Activated T-cell treated with anti-CD3 and anti-CD28 coated beads, Interleukin-2, amount 50 U/mL, for 72 hours (primary cell): Measurements from ENCODE around the gene NDUFB2. TPM values are rescaled to one million over a fixed set of nuclear protein-coding genes. Genes with fewer than 3 reads are reported as not detected.

Source experiments
- ATAC-seq, 2 donors: fragments of 150-1000 bp; cut with Tn5 transposase; replicated peaks in 1 of 2; 2 replicates each; pipeline ENCODE4 v1.10.0; 2021; ENCODE audit warnings: moderate library complexity in 2 of 2, mild to moderate bottlenecking in 1 of 2
- DNase-seq, 2 donors: peaks; one replicate each; pipeline ENCODE4 v3.0.0; 2021 to 2022; ENCODE audit warnings: mixed read lengths in 1 of 2
- H3K27ac Mint-ChIP-seq: one replicate; pipeline ENCODE4 v1.8.0; 2022; ENCODE audit warnings: mild to moderate bottlenecking, moderate library complexity, mixed read lengths
- H3K27me3 Mint-ChIP-seq: one replicate; pipeline ENCODE4 v1.8.0; 2022; ENCODE audit warnings: low read depth, mixed read lengths
- H3K36me3 Mint-ChIP-seq, 2 donors: one replicate each; pipeline ENCODE4 v1.8.0; 2022; ENCODE audit warnings: mixed read lengths in 2 of 2, mild to moderate bottlenecking in 1 of 2; ENCODE audit not compliant: insufficient read depth in 2 of 2
- H3K4me1 Mint-ChIP-seq: one replicate; pipeline ENCODE4 v1.8.0; 2022; ENCODE audit warnings: low read depth, mixed read lengths
- H3K4me3 Mint-ChIP-seq, 2 donors: one replicate each; pipeline ENCODE4 v1.8.0; 2022; ENCODE audit warnings: mild to moderate bottlenecking in 2 of 2, mixed read lengths in 2 of 2, moderate library complexity in 2 of 2
- H3K9me3 Mint-ChIP-seq, 2 donors: one replicate each; pipeline ENCODE4 v1.8.0; 2022; ENCODE audit warnings: mixed read lengths in 2 of 2
- total RNA-seq, 2 donors: library from RNA; stranded (reverse); gene quantifications; one replicate each; pipeline ENCODE4 v1.2.3, GENCODE V29; 2022

NDUFB2 gene
- 10 to 100 TPM; 78.0 to 94.1 TPM for total RNA-seq

DNA sequence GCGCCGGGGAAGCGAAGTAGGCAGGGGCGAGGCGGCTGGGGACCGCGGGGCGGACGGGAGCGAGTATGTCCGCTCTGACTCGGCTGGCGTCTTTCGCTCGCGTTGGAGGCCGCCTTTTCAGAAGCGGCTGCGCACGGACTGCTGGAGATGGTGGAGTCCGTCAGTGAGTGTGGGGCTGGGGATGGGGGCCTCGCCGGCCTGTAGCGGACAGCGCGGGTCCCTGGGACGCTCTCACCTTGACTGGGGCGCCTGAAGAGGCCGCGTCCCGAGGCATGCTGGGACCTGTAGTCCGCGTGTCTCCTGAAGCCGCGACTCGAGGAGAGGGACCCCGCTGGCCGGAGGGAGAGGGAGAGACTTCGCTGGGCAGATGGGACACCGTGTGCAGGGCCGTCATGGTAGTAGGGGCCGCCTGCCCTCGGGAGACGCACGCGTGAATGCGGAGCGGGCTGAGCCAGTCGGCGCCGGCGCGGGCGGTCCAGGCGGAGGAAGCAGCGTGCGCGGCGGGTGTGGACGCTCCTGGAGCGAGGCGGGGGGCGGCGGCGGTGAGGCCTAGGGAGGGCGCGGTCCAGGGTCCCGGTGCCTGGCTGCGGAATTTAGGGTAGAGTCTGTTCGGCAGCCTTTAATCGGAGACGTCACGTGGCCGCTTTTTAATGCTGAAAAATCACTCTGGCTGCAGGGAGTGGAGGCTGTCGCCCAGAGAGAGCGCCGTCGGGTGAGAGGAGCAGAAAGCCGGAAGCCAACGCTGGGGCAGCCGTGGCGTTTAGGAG, at the start of gene NDUFB2:
TSS of gene NDUFB2 (plus strand) at position 29 of the 767 bp plus-strand sequence. CDS start at position 66, 37 bp downstream.
- ATAC-seq (peak; percentile 91), DNase-seq (peak; percentile 79 to 93)
- H3K36me3 Mint-ChIP-seq: peaks cover 0 to 4% of the 10 kb centered on the region in 2 donors
- H3K9me3 Mint-ChIP-seq: no peaks in the 10 kb centered on the region
- H3K27me3 Mint-ChIP-seq: no peaks in the 10 kb centered on the region
- H3K4me1 Mint-ChIP-seq: peaks cover 47% of the 10 kb centered on the region
- H3K4me3 Mint-ChIP-seq: peak within 1 kb of the TSS; percentile 86 to 87
- H3K27ac Mint-ChIP-seq: peak within 1 kb of the TSS; percentile 83

DNA sequence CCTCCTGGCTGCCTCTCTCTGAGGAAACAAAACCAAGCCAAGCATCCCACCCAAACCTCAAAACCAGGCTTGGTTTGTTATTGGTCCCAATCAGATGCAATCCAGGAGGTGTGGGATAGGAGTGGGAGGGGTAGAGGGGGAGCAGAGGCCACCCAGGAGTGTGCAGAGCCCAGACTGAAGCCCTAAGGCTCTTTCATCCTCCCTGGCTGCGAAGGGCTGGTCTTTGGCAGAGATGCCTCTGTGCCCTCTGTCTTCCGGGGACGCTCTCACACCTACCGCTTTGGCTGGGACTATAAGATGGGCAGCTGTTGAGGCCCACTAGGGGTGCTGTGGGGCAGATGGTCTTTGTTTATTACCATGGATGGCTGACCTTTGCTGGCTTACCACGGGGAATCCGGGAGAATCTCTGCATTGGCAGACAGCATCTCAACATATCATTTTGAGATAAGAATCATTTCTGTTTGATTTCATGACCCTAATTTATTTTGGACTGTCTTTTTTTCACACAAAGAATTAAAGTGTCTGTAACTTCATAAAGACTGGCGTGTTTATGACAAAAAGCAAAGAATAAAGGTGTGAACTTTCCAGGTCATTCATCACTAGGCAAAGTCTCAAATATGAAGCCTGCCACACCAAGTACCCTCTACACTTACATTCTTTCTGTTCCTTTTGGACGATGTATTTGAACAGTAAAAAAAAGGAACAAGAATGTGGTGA, 49.4 kb upstream of the NDUFB2 start:
- Mint-ChIP-seq H3K9me3 (no peaks in the 10 kb centered on the region), H3K4me3 (no peak overlapping the region), H3K36me3 (no peaks in the 10 kb centered on the region)

DNA sequence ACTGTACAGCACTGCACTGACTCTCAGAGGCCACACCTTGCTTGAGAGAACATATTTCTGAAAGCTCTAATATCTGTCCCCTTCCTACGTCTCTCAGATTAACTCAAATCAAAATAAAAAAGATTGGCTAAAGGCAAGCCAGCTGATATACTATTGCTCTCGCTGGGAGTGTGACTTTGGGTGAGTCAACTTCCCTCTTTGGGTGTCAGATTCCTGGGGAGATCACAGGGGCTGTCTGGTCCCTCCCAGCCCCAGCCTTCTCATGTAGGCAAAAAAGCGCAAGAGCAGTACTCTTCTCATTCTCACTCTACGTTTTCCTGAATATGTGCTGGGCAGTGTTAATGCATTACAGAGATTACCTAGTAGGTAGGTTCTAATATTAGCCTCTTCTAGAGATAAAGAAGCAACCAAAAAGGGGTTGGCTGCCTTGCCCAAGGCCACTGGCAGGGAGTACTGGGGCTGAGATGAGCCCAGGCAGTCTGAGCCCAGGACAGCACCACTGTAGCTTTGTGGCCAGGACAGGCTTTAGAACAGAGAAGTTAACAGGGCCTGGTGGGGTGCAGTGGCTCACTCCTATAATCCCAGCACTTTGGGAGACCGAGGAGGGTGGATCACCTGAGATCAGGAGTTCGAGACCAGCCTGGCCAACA, 46.8 kb upstream of the NDUFB2 start:
- no peaks in the 10 kb centered on the region for H3K36me3 Mint-ChIP-seq
- H3K27ac Mint-ChIP-seq: no peak overlapping the region
- DNase-seq (no peak), ATAC-seq (no peak)
- H3K4me1 Mint-ChIP-seq: peaks cover 12% of the 10 kb centered on the region
- H3K9me3 Mint-ChIP-seq: no peaks in the 10 kb centered on the region
- peaks cover 6% of the 10 kb centered on the region for H3K27me3 Mint-ChIP-seq
- no peak overlapping the region for H3K4me3 Mint-ChIP-seq

More for the DNA sequence above, 49.4 kb upstream of the NDUFB2 start:
- no peak overlapping the region for H3K27ac Mint-ChIP-seq
- H3K4me1 Mint-ChIP-seq: peaks cover 7% of the 10 kb centered on the region
- ATAC-seq (peak; percentile 88 to 91), DNase-seq (peak; percentile 42 to 44)
- H3K27me3 Mint-ChIP-seq: peaks cover 15% of the 10 kb centered on the region

DNA sequence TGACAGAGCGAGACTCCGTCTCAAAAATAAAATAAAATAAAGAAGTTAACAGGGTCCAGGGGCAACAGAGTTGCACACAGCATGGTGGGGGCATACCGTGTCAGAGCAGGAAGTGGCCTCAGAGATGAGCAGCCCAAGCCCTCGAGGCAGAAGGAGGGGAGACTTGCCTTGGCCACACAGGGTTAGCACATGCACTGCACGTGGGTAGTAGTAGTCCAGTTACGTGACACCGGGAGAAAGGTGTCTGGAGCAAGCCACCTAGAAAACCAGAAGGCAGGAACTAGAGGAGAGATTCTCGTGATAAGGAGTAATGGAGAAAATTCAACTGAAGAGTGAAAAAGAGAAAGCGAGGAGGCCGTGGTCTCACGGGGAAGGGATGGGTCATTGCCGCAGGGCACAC, 46.1 kb upstream of the NDUFB2 start:
- ATAC-seq (no peak), DNase-seq (no peak)
- Mint-ChIP-seq H3K27ac (no peak overlapping the region), H3K27me3 (peaks cover 6% of the 10 kb centered on the region), H3K4me3 (no peak overlapping the region), H3K36me3 (no peaks in the 10 kb centered on the region), H3K4me1 (peaks cover 12% of the 10 kb centered on the region), H3K9me3 (no peaks in the 10 kb centered on the region)

DNA sequence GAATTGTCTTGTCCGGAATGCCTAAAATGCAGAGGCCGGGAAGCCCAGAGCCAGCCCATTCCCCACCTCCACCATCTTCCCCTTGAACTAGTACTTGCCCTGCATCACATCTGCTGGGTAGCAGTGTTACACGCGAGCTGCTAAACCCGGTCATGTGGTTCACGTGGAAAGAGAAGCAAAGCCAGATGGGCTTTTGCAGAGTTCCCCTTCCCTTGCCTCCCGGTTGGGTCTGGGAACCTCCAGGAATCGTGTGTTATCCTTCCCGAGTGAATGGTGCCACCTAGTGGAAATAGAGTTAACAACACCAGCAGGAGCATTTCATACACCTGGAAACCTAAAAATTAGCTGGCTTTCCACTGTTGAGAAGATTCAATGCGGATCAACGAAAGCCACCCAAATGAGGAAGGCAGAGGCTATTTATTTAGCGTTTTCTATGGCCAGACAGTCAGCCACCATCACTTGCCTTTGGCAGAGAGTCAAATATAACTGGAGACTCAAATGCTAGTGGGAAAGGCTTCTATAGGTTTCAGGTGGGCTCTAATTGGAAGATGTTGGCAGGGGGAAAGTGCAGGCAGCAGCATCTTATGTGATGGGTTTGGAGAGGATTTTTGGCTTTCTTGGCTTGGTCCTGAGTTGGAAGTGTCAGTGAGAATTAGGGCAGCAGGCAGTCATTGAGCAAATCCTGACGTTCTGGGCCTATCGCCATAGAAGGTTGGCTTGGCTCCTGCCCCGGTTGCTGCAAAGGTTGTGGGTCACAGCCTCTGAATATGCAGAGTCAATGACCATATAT, 43.0 kb upstream of the NDUFB2 start:
- no peaks in the 10 kb centered on the region for H3K36me3 Mint-ChIP-seq
- H3K27ac Mint-ChIP-seq: no peak overlapping the region
- peaks cover 22% of the 10 kb centered on the region for H3K4me1 Mint-ChIP-seq
- ATAC-seq (peak in 1 of 2 donors; percentile 35), DNase-seq (peak in 1 of 2 donors; percentile 35)
- no peak overlapping the region for H3K4me3 Mint-ChIP-seq
- no peaks in the 10 kb centered on the region for H3K9me3 Mint-ChIP-seq
- H3K27me3 Mint-ChIP-seq: peaks cover 7% of the 10 kb centered on the region

DNA sequence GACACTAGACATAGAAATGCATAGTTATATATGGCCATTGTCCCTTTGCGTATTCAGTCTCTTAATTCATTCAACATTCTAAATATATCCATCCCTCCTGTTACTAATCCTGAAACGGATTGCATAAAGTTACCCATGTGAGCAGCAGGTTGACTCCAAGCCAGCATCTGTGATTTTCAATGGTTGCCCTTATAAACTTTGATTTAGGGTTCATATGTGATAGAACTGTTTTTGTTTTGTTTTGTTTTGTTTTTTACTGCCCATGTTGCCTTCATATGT, 42.5 kb upstream of the NDUFB2 start:
- H3K9me3 Mint-ChIP-seq: no peaks in the 10 kb centered on the region
- peaks cover 7% of the 10 kb centered on the region for H3K27me3 Mint-ChIP-seq
- no peak overlapping the region for H3K27ac Mint-ChIP-seq
- ATAC-seq (no peak), DNase-seq (no peak)
- H3K4me3 Mint-ChIP-seq: no peak overlapping the region
- H3K36me3 Mint-ChIP-seq: no peaks in the 10 kb centered on the region
- H3K4me1 Mint-ChIP-seq: peaks cover 22% of the 10 kb centered on the region

DNA sequence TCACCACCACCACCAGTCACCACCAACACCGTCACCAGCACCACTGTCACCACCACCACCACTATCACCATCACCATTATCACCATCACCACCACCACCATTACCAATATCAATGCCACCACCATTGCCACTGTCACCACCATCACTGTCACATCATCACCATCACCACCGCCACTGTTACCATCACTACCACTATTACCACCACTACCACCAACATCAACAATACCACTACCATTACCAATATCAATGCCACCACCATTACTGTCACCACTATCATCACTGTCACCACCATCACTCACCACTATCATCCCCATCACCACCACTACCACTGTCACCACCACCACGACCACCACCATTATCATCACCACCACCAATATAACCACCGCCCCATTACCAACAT, 41.8 kb upstream of the NDUFB2 start:
- H3K4me1 Mint-ChIP-seq: peaks cover 22% of the 10 kb centered on the region
- H3K27ac Mint-ChIP-seq: no peak overlapping the region
- no peaks in the 10 kb centered on the region for H3K36me3 Mint-ChIP-seq
- no peak for ATAC-seq
- H3K27me3 Mint-ChIP-seq: peaks cover 7% of the 10 kb centered on the region
- no peak for DNase-seq
- H3K4me3 Mint-ChIP-seq: no peak overlapping the region
- no peaks in the 10 kb centered on the region for H3K9me3 Mint-ChIP-seq

DNA sequence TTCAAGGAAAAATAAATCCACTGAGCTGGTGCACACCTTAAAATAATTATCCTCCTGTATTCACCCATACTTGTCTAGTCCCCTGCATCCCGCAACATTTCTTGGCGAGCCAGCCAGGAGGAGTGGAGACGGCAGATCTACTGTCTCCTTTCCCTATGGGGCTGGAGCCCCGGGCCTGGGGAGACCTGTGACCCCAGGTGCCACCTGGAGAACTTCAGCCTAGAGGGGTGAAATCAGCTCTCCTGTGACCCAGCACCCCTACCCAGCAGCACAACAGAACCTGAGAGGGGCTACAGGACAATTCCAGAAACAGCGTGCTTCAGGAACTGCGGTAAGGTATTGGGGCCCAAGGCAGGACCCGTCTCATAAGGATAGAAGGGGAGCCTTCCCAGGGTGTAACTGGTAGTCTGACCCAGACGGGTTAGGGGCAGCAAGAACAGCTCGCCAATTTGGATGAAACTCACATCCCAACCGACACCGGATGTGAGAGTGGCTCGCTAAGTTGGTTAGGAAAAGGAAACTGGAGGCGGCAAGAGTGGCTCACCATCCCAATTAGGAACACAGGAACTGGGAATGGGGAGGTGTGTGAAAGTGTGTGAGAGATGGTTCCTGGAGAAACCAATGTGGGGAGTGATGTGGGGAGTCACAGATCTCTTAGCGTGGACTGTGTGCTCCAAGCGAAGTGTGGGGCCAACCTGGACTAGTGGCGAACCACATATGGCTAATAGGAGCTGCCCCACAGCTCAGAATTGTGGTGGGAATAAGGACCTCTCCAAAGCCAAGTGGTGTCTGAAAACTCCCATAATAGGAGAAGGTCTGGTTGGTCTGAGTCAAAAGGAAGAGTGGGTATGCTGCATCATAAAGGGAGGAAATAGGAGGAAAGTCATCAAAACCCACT, 40.7 kb upstream of the NDUFB2 start:
- Mint-ChIP-seq H3K27me3 (peaks cover 7% of the 10 kb centered on the region), H3K36me3 (no peaks in the 10 kb centered on the region), H3K27ac (no peak overlapping the region), H3K9me3 (no peaks in the 10 kb centered on the region), H3K4me1 (peaks cover 22% of the 10 kb centered on the region), H3K4me3 (peak overlapping the region; percentile 73 to 86)
- no peak for DNase-seq
- ATAC-seq: no peak

DNA sequence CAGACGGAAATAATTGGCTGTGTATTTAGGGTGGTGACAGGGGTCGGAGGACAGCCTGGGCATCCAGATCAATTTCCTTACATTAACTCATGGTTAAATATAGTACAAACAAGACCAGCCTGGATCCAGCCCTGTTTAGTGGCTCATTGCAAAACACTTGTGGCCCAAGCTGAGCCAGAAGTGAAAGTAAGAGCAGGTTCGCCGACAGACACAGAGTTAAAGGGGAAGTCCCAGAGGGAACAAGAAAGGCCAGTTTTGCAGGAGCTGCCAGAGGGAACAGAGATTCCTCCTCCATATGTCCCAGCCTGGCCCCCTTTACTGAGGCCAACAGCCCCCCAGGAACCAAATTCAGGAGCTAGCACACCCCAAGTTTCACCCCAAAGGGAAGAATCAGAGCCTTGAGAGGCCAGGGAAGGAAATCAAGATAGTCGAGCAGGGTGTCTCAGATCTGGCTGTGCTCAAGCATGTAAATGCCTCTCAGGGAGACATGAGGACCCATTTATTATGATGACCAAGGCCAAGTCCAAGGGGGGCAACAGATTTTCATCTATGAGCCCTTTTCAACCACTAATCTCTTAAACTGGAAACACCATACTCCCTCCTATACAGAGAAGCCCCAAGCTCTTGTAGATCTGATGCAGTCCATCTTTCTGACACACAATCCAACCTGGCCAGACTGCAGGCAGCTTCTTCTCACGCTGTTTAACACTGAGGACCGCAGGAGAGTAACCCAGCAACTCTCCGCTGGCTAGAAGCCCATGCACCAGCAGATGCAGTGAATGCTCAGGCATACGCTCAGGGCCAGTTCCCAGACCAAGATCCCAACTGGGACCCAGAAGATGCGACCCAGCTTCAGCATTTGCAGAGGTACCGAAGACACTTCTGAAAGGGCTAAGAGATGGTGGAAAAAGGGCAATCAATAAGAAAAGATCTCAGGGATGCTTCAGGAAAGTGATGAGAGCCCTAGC, 39.7 kb upstream of the NDUFB2 start:
- H3K4me1 Mint-ChIP-seq: peaks cover 22% of the 10 kb centered on the region
- H3K27me3 Mint-ChIP-seq: peaks cover 7% of the 10 kb centered on the region
- peak; percentile 43 to 44 for DNase-seq
- H3K4me3 Mint-ChIP-seq: peak overlapping the region; percentile 73 to 86
- no peaks in the 10 kb centered on the region for H3K36me3 Mint-ChIP-seq
- ATAC-seq: peak; percentile 89 to 92
- peak overlapping the region; percentile 58 for H3K27ac Mint-ChIP-seq
- H3K9me3 Mint-ChIP-seq: no peaks in the 10 kb centered on the region

DNA sequence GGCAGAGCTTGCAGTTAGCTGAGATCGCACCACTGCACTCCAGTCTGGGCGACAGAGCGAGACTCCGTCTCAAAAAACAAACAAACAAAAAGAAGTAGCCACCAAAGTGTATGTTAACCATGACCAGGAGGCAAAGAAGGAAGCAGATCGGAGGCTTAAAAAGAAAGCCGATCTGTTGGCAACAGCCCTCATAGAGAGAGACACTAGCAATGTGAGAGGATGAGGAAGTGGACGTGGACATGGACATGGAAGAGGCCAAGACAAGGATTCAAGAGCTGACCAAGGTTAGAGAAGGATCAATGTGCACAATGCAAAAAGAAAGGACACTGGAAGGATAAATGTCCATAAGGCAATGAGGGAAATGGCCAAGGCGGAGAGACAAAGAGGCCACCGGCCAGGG, 38.6 kb upstream of the NDUFB2 start:
- peaks cover 22% of the 10 kb centered on the region for H3K4me1 Mint-ChIP-seq
- no peak overlapping the region for H3K27ac Mint-ChIP-seq
- H3K36me3 Mint-ChIP-seq: no peaks in the 10 kb centered on the region
- ATAC-seq (no peak), DNase-seq (no peak)
- no peak overlapping the region for H3K4me3 Mint-ChIP-seq
- H3K27me3 Mint-ChIP-seq: peaks cover 7% of the 10 kb centered on the region
- H3K9me3 Mint-ChIP-seq: no peaks in the 10 kb centered on the region

DNA sequence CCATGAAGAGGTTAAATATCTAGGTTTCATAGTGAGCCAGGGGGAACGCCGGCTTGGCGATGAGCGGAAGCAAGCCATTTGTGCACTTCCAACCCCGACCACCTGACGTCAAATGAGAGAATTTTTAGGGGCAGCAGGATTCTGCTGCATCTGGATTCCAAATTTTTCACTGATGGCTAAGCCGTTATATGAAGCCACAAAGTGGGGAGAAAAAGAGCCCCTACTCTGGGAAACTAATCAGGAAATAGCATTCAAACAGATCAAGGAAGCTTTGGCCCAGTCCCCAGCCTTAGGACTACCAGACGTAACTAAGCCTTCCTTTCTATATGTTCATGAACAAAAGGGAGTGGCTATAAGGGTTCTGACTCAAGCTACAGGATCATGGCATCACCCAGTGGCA, 36.7 kb upstream of the NDUFB2 start:
- DNase-seq: no peak
- Mint-ChIP-seq H3K4me3 (no peak overlapping the region), H3K4me1 (peaks cover 18% of the 10 kb centered on the region), H3K27ac (no peak overlapping the region), H3K36me3 (no peaks in the 10 kb centered on the region), H3K27me3 (peaks cover 7% of the 10 kb centered on the region), H3K9me3 (peaks cover 0 to 2% of the 10 kb centered on the region in 2 donors)
- no peak for ATAC-seq
